Putamen (tissue), 1 donor: ENCODE results near the gene DBNDD1.
"Not testable (repeated sequence)": the region's sequence is repeated elsewhere in the genome, so short reads cannot be mapped to it uniquely, and the experiment has no call there.

Experiments used
- DNase-seq: peaks from one replicate; pipeline ENCODE4 v3.0.0-alpha.2; 2016; ENCODE audit warnings: low spot score

Gene DBNDD1

DNA sequence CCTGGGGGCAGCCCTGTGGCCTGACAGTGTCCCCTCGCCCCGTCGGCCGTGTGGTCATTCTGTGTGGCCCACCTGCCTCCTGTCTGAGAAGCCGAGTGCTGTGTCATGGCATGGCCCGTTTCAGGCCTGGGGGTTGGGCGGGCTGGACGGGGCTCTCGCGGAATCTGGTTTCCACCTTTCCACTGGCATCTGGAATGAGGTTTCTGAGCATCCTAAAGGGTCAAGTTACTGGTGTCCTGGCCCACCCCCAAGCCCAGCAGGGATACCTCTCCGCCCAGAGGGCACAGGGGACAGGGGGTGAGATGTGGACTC lies 7.8 kb downstream of the DBNDD1 start:
- no peak for DNase-seq

DNA sequence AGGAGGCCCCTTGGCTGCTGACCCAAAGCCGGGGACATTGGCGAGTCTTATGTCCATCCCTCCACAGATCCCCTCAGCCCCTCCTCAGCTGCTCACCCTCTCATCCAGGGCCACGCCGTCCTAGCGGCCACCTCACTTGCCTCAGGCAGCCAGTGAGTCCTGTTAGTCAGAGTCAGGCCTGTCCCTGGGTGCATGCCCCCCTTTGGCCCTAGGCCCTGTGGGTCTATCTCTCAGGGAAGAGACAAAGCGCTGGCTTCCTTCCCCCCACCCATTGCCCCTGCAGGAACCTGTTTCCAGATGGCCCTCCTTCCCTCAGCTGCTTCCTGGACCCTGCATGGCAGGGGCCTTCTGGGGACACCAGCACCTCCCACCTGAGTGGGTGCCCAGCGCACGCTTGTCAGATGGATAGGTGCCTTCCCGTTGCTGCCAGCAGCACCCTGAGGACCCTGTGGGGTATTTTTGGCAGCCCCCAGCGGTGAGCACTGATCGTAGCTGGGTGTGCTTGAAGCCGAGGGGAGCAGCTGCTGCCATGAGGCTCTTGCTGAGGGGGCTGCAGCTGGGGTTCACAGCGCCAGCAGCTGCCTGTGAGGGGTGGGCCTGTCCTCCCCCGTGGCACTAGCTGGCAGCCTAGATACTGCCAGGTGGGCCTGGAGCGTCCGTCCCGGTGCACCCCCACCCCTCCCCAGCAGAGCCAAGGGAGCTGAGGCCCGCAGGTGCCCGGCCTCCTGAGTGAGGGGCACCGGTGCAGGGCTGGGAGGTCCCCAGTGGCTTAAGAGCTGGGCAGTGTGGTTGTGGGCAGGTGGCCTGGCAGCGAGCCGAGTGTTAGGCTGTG lies 8.4 kb downstream of the DBNDD1 start:
- DNase-seq, result no peak

DNA sequence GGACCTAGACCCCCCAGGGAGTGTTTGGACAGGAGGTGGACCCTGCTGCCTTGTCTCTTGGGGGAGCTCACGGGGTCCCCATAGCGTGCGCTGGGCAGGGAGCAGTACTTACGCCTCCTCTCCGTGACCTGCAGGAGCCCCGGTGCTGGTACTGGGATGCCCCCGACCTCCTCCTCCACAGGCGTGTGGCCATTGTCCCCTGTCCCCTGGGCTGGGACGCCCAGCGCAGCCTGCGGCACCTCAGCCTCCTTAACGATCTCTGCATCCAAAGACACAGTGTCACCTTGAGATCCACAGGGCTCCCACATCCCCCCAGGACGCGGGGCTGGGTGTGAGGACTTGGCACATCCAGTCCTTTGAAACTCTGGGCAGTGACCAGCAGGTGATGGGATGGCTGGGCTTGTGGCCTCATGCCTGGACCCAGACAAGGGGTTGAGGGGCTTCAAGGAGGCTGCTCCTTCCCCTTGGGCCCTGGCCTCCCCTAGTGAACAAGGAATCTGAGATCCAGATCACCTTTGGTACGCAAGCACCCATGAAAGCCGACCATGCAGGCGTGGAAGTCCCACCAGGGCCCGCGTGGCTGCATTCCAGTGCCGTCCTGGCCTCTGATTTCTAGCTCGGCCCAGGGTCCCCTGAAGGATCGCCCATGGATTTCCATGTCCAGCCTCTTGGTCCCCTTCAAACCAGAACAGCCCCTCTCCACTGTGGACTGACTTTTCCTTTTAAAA lies 9.9 kb downstream of the DBNDD1 start:
- DNase-seq, result no peak

DNA sequence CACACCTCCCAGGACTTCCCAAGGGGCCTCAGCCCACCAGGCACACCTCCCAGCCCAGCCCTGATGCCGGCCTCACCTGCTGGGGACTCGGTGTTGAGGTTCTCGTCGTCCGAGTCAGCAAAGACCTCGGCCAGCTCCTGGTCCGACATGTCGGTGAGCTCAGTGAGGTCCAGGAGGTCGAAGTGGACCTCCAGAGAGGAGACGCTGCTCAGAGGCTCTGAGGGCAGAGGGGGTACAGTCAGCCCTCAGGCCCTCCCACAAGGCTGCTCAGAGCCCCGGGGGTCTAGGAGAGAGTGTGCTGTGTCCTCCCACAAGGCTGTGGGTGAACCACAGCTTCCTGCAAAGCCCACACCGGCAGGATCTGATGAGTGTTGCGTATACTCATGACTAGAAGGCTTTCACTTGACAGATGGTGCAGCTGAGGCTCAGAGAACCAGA lies 10.5 kb downstream of the DBNDD1 start:
- DNase-seq, result no peak

DNA sequence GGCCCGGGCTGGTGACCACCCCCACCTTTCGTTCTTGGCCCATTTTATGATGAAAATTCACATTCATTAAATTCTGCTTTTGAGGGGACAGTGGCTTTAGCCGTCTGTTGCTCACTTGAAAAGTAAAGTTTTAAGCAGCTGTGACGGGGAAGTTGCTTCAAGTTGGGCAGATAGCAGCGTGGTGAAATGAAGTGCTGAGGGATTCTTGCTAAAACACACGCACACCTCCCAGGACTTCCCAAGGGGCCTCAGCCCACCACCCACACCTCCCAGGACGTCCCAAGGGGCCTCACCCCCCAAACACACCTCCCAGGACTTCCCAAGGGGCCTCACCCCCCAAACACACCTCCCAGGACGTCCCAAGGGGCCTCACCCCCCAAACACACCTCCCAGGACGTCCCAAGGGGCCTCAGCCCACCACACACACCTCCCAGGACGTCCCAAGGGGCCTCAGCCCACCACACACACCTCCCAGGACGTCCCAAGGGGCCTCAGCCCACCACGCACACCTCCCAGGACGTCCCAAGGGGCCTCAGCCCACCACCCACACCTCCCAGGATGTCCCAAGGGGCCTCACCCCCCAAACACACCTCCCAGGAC lies 11.5 kb downstream of the DBNDD1 start:
- DNase-seq, result not testable (repeated sequence)

DNA sequence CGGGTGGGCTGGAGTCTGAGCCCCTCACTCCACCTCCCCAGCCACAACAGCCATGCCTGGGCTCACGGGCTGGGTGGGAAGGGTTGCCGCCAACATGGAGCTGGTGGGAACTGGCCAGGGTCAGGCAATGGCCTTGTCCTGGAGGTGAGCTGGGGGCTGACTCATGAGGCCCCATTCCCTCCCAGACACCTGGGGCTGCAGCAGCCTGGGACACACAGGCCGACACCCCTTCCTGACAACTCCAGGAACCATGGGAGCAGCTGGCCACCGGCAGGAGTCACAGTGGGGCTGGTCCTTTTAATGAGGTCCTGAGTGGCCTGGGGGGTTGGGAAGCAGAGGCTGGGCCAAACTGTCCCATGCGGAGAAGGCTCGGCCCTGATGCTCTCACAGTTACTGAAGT lies 12.2 kb downstream of the DBNDD1 start:
- no peak for DNase-seq

- DNase-seq, result no peak
Observed at GRCh38 chr16:90005956-90006663, 13.1 kb downstream of the DBNDD1 start.

GRCh38 chr16:90004577-90004976 lies 14.7 kb downstream of the DBNDD1 start:
- DNase-seq, result no peak

DNA sequence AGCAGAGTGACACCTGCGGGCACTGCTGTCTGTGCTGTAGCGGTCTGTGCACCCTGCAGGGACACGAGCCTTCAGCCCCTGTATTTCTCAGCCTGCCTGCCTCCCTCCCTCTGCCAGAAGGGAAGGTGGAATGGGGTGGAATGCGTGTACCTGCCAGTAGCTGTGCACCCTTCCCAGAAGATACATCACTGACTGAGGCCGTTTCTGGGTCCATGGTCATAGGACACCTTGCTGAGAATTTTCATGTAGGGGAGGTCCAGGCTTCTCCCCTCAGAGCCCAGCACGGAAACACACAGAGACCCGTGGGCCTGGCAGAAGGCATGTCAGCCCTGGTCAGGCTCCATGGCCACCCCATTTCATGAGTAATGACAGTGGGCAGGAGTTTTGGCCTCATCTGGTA lies 16.5 kb downstream of the DBNDD1 start:
- no peak for DNase-seq

DNA sequence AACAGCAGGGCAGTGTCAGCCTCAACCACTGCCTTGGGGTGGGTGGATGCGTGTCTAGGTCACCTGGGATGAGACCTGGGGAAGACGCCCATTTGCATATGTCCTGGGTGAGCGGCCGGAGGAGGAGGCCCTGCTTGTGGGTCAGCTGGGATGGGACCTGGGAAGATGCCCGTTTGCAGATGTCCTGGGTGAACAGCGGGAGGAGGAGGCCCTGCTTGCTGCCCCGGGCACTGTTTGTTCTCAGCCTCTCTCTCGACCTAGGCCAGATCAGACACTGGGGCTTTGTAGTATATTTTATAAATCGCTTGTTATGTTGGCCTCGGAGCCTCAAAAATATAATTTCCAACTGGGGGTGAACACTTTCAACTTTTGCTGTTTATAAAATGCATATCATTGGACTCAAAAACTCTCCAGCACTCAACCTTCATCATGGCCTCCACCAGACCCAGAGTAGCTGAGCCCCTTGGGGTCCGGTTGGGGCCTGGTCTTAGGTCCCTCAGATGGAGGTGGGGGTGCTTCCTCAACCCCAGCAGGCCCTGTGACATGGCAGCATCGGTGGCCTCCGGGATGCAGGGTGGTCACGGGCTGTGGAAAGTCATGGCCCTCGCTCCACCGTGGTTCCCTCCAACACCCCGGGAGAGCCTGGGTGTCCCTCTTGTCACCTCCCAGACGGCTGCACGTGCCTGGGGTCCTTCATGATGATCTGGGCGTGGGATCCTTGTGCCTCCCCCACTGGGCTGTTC lies 17.3 kb downstream of the DBNDD1 start:
- no peak for DNase-seq

GRCh38 chr16:90000733-90001427 lies 18.4 kb downstream of the DBNDD1 start:
- no peak for DNase-seq

GRCh38 chr16:89999831-90000574 lies 19.3 kb downstream of the DBNDD1 start:
- DNase-seq, result no peak

DNA sequence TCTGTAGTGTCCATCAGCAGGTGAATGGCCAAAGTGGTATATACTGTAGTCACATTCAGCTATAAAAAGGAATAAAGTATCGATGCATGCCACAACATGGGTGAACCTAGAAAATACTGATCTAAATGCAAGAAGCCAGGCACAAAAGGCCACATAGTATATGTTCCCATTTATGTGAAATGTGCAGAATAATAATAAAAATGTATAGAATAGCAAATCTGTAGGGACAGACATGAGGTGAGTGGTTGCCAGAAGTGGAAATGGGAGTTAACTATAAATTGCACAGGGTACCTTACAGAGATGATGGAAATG lies 23.1 kb downstream of the DBNDD1 start:
- no peak for DNase-seq

DNA sequence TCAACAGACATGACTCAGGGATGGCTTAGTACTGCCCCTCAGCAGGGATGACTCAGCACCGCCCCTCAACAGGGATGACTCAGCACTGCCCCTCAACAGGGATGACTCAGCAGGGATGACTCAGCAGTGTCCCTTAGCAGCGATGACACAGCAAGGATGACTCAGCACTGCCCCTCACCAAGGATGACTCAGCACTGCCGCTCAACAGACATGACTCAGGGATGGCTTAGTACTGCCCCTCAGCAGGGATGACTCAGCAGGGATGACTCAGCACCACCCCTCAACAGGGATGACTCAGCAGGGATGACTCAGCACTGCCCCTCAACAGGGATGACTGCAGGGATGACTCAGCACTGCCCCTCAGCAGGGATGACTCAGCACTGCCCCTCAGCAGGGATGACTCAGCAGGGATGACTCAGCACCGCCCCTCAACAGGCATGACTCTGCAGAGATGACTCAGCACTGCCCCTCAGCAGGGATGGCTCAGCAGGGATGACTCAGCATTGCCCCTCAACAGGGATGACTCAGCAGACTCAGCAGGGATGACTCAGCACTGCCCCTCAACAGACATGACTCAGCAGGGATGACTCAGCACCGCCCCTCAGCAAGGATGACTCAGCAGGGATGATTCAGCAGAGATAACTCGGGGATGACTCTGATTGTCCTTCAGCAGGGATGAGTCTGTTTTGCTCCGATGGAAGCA lies 23.6 kb downstream of the DBNDD1 start:
- DNase-seq, result not testable (repeated sequence)

- DNase-seq, result not testable (repeated sequence)
Observed at GRCh38 chr16:89994721-89995474, 24.4 kb downstream of the DBNDD1 start.

- DNase-seq, result no peak
Observed at GRCh38 chr16:89994389-89994720, 24.9 kb downstream of the DBNDD1 start.

DNA sequence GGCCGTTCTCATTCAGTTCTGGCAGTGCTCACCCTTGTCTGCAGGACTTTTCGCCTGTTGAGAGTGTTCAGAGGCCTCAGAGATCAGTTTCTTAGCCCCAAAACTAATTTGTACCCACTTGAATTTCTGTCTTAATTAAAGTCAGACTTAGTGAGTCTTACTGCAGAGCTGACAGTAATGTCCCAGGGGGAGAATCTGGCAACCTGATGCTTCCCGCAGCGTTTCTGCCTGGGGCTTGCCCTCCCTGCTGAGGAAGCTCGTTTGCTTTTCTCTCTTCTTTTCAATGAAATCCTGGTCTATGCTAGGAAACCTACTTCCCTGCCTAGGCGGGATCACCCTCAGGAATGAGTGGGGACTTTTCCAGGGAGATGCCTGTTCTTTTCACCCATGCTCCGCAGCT lies 25.3 kb downstream of the DBNDD1 start:
- no peak for DNase-seq

GRCh38 chr16:89993377-89993776 lies 25.9 kb downstream of the DBNDD1 start:
- no peak for DNase-seq

DNA sequence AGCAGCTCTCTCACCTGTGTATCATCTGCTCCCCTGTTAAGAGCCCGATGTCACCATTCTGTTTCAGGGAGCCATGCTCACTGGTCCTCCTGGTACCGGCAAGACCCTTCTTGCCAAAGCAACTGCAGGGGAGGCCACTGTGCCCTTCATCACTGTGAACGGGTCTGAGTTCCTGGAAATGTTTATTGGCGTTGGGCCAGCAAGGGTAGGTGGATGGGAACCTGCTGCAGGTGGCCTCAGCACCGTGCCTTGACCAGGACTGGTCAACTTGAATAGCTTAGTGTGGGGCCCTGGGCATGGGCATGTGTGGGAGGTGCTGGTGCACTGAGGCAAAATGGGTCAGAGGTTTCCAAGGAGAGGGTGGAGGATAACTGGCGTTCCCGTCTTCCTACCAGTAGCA lies 28.5 kb downstream of the DBNDD1 start:
- no peak for DNase-seq
